DMS153 treated with DMSO at 0.1 percent for 48 hours (cell line): ENCODE results near the gene EDN2.
A peak's percentile ranks its signal among the peaks of the same experiment; 100 is the strongest.

Source experiments
- DNase-seq: peaks from one replicate; lab custom pipeline; 2025; ENCODE audit not compliant: unreplicated experiment; lab: John Stamatoyannopoulos, UW

EDN2 gene

GRCh38 chr1:41518471-41518870 is 34.0 kb upstream of the EDN2 start:
- DNase-seq: no peak

- DNase-seq: no peak
Observed at GRCh38 chr1:41517062-41517438, 32.6 kb upstream of the EDN2 start.

GRCh38 chr1:41516168-41517061 is 31.9 kb upstream of the EDN2 start:
- peak; percentile 99 for DNase-seq

GRCh38 chr1:41515778-41516167 is 31.3 kb upstream of the EDN2 start:
- DNase-seq: no peak

- no peak for DNase-seq
Observed at GRCh38 chr1:41515131-41515678, 30.7 kb upstream of the EDN2 start.

GRCh38 chr1:41514381-41514780 is 29.9 kb upstream of the EDN2 start:
- DNase-seq: no peak

GRCh38 chr1:41513383-41513735 is 28.9 kb upstream of the EDN2 start:
- DNase-seq: no peak

- no peak for DNase-seq
Observed at GRCh38 chr1:41512701-41513382, 28.4 kb upstream of the EDN2 start.

GRCh38 chr1:41511239-41511540 is 26.7 kb upstream of the EDN2 start:
- DNase-seq: no peak

GRCh38 chr1:41510531-41511238 is 26.2 kb upstream of the EDN2 start:
- DNase-seq: no peak

- no peak for DNase-seq
Observed at GRCh38 chr1:41509270-41509671, 24.8 kb upstream of the EDN2 start.

- no peak for DNase-seq
Observed at GRCh38 chr1:41508290-41508689, 23.8 kb upstream of the EDN2 start.

- no peak for DNase-seq
Observed at GRCh38 chr1:41507836-41508235, 23.4 kb upstream of the EDN2 start.

- DNase-seq: no peak
Observed at GRCh38 chr1:41507110-41507720, 22.7 kb upstream of the EDN2 start.

- DNase-seq: peak; percentile 85
Observed at GRCh38 chr1:41504114-41505035, 19.9 kb upstream of the EDN2 start.

- DNase-seq: no peak
Observed at GRCh38 chr1:41503538-41504113, 19.1 kb upstream of the EDN2 start.

- DNase-seq: no peak
Observed at GRCh38 chr1:41502912-41503311, 18.4 kb upstream of the EDN2 start.

GRCh38 chr1:41501581-41501980 is 17.1 kb upstream of the EDN2 start:
- DNase-seq: no peak

GRCh38 chr1:41500781-41501518 is 16.5 kb upstream of the EDN2 start:
- DNase-seq: no peak
